Effector memory CD4-positive, alpha-beta T cell (primary cell): ENCODE data around the gene KCNH3.
A peak's percentile ranks its signal among the peaks of the same experiment; 100 is the strongest.

ENCODE experiments used
- DNase-seq, 3 donors: peaks; one replicate each; pipeline ENCODE4 v3.0.0-alpha.2; 2020
- H3K27ac ChIP-seq: 2 replicates; pipeline ENCODE4 v1.7.0; 2013; ENCODE audit warnings: mild to moderate bottlenecking, low read length, moderate library complexity; ENCODE audit not compliant: insufficient read depth, poor library complexity, severe bottlenecking
- H3K27me3 ChIP-seq: replicated peaks from 2 replicates; pipeline ENCODE4 v1.7.0; 2013; ENCODE audit warnings: mild to moderate bottlenecking, low read length; ENCODE audit not compliant: insufficient read depth, control insufficient read depth, poor library complexity, severe bottlenecking
- H3K36me3 ChIP-seq: 2 replicates; pipeline ENCODE4 v1.7.0; 2013; ENCODE audit warnings: mild to moderate bottlenecking, low read length, moderate library complexity; ENCODE audit not compliant: control insufficient read depth, insufficient read depth
- H3K4me1 ChIP-seq: 2 replicates; pipeline ENCODE4 v1.7.0; 2013; ENCODE audit warnings: low read length, mild to moderate bottlenecking; ENCODE audit not compliant: control insufficient read depth, insufficient read depth, poor library complexity, severe bottlenecking
- H3K4me3 ChIP-seq: 2 replicates; pipeline ENCODE4 v1.7.0; 2013; ENCODE audit warnings: low read length, low read depth, mild to moderate bottlenecking; ENCODE audit not compliant: insufficient read depth, poor library complexity, severe bottlenecking
- H3K9me3 ChIP-seq: 2 replicates; pipeline ENCODE4 v1.7.0; 2013; ENCODE audit warnings: mild to moderate bottlenecking, low read length, moderate library complexity; ENCODE audit not compliant: control insufficient read depth

Gene KCNH3

GRCh38 chr12:49560695-49561094, 21.9 kb downstream of the KCNH3 start:
- Histone ChIP-seq H3K27me3 (no peaks in the 10 kb centered on the region), H3K4me1 (peaks cover 16% of the 10 kb centered on the region), H3K9me3 (no peaks in the 10 kb centered on the region), H3K27ac (no peak overlapping the region), H3K4me3 (no peak overlapping the region), H3K36me3 (peaks cover 77% of the 10 kb centered on the region)
- no peak for DNase-seq

DNA sequence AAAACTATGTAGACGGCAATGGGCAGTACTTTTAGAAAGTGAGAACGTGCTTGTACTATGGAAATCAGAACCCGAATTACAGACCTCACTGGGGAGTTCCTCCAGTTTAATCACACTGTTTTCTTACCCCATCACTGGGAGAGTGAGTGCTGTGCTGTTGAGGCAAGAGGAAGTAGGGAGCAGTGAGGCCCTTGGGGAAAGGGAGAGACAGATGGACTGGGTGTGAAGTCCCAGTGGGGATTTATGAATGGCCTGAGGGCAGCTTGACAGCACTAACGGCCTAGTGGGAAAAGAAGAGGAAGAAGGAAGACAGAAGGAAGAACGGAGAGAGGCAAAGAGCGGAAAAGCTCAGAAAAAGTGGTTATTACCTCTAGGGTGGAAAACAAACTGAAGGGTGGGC, 23.4 kb downstream of the KCNH3 start:
- peaks cover 67% of the 10 kb centered on the region for H3K36me3 ChIP-seq
- H3K4me3 ChIP-seq: no peak overlapping the region
- H3K27ac ChIP-seq: no peak overlapping the region
- no peaks in the 10 kb centered on the region for H3K27me3 ChIP-seq
- no peaks in the 10 kb centered on the region for H3K9me3 ChIP-seq
- no peak for DNase-seq
- H3K4me1 ChIP-seq: peaks cover 29% of the 10 kb centered on the region

DNA sequence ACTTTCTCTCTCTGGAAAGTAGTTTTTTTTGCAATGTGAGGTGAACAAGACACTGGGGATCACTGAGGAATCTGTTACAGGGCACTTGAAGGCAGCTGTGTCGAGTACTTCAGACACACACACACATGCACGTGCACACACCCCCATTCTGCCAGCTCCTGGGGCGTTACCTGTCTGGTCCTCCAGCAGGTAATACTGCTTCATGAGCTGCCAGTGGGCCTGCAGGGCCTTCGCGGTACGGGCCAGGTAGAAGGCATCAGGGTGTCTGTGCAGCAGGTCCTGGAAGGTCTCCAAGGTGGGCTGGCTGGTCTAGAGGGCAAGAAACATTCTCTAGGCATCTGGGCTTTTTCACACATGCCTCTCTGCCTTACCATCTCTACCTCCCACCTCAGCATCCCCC, 24.0 kb downstream of the KCNH3 start:
- Histone ChIP-seq H3K9me3 (no peaks in the 10 kb centered on the region), H3K36me3 (peaks cover 61% of the 10 kb centered on the region), H3K27ac (no peak overlapping the region), H3K4me3 (no peak overlapping the region), H3K4me1 (peaks cover 32% of the 10 kb centered on the region), H3K27me3 (no peaks in the 10 kb centered on the region)
- DNase-seq: no peak

DNA sequence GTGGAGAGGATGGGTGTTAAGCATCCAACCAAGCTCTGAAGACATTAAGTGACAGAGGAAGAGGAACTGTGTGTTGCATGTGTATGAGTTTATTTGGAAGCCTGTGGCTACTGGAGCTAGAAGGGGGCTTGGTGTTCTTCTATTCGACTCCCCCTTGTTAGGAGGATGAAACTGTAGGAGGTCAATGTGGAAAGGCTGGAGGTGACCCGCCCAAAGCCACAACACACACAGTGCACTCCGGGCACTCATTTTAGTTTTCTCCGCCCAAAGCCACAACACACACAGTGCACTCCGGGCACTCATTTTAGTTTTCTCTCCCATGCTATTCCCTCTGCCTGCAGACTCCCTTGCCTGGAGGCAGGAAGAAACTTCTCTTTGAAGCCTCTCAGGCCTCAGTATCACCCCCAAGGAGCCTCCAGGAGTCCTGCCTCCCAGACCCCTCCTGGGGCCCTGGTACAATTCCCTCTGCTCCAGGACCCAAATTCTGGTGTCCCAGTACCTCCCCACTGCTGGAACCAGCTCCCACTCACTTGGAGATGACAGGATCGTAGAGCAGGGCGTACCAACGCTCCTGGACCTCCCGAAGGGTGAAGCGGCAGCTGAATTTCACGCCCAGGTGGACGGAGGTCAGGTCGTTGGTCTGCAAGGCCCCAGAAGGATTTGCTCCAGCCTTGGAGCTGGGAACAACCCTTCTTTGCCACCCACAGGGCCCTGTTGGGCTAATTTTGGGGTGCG, 25.3 kb downstream of the KCNH3 start:
- Histone ChIP-seq H3K36me3 (peaks cover 53% of the 10 kb centered on the region), H3K4me3 (no peak overlapping the region), H3K9me3 (no peaks in the 10 kb centered on the region), H3K27me3 (no peaks in the 10 kb centered on the region), H3K27ac (no peak overlapping the region), H3K4me1 (peaks cover 38% of the 10 kb centered on the region)
- no peak for DNase-seq

DNA sequence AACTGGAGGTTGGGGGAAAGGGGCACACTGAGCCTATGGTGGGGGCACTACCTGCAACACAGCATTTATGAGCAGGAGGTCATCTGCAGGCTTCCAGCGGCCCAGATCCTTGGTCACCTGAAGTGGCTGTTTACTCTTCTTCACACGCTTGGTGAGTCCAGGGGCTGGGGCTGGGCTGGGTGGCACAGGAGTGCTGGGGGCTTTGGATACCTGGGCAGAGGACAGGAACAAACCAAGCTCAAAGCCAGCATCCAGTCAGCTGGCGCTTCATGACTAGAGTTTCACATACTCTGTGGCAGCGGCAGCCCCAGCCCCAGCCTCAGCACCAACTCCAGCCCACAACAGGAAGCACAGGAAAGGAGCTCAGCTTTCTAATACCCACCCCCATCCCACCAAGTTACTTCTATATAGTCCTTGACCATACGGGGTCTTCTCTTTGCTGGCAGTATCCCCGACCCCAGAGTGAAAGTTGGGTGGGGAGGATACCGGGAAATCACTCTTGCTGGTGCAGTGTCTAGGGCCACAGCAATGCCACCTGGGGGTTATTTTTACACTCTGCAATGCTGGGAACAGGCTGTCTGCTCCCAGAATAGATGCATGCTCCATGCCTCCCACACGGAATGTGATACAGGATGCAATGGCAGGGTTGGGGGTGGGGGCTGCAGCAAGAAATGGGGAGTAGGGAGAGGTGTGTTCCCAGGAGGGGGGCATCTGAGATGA, 26.0 kb downstream of the KCNH3 start:
- H3K4me3 ChIP-seq: no peak overlapping the region
- H3K36me3 ChIP-seq: peaks cover 46% of the 10 kb centered on the region
- no peak for DNase-seq
- H3K27me3 ChIP-seq: no peaks in the 10 kb centered on the region
- no peak overlapping the region for H3K27ac ChIP-seq
- H3K4me1 ChIP-seq: peaks cover 38% of the 10 kb centered on the region
- no peaks in the 10 kb centered on the region for H3K9me3 ChIP-seq

DNA sequence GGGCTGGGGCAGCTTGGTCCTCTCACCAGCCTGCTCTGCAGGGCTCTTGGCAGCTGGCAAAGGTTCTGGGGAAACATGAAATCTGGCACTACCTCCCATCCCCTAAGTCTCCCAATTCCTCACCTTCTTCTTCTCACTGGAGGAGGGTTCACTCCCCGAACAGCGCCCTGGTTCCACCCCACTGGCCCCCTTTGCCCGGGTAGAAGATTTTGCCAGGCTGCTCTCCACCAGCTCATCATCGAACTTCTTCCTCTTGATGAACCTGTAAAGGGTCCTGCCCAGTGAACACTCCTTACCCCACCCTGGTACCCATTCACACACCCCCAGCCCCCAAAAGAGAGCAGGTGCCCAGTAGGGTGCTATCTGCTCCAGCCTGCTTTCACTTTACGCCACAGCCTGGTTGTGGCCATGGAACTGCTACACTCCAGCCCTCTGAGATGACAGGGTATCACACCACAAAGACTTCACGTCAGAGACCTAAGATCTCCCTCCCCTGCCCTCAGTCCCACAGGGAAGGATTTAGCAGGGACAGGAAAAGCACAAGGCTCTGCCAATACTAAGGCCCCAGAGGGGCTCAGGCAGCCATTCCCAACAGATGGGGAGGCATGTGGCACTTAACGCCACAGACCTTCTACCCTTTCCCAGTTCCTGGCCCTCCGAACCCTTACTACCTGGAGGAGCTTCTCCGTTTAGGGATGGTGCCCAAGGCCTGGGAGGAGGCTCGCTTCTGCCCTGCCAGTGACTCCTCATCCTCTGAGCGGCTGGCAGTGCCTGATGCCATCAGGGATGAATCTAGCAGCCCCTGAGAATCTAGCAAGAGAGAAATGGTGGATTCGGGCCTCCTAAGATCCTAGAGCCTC, 26.8 kb downstream of the KCNH3 start:
- Histone ChIP-seq H3K4me1 (peaks cover 38% of the 10 kb centered on the region), H3K27ac (no peak overlapping the region), H3K36me3 (peaks cover 38% of the 10 kb centered on the region), H3K27me3 (no peaks in the 10 kb centered on the region), H3K9me3 (no peaks in the 10 kb centered on the region), H3K4me3 (no peak overlapping the region)
- no peak for DNase-seq

DNA sequence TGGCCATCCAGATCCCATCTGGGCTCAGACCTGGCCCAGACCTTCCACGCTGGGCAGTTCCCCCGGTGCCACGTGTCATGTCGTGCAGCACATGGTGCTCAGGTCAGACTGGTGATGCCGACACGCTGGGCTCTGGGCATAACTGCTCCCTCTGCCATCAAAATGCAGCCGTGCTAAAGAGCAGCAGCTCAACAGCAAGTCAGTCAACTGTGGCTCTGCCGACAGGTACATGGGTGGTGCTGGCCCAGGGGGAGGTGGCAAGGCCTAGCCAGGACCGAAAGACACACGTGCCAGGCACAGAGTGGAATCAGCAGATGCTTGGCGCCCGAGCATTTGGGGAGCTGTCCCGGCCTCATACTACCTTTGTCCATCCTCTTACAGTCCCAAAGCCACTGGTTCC, 27.5 kb downstream of the KCNH3 start:
- no peak for DNase-seq
- H3K4me1 ChIP-seq: peaks cover 38% of the 10 kb centered on the region
- no peaks in the 10 kb centered on the region for H3K9me3 ChIP-seq
- H3K27ac ChIP-seq: no peak overlapping the region
- peaks cover 30% of the 10 kb centered on the region for H3K36me3 ChIP-seq
- no peaks in the 10 kb centered on the region for H3K27me3 ChIP-seq
- no peak overlapping the region for H3K4me3 ChIP-seq

DNA sequence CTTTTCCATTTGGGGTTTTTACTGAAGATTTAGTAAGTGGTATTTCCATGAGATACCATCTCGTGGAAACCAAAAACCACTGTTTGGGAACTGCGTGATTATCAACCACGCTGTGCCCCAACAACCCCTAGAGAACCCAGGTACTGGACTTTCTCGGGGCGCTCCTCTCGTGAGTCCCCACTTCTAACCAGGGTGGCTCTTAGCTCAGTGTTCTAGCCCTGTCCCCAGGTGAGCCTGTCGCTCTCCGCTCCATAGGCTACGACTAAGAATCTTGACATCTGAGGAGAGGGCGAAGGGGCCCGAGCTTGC, 28.4 kb downstream of the KCNH3 start:
- H3K36me3 ChIP-seq: peaks cover 25% of the 10 kb centered on the region
- no peaks in the 10 kb centered on the region for H3K9me3 ChIP-seq
- H3K4me1 ChIP-seq: peaks cover 38% of the 10 kb centered on the region
- DNase-seq: no peak
- H3K27ac ChIP-seq: peak overlapping the region; percentile 96
- H3K4me3 ChIP-seq: peak overlapping the region; percentile 84
- no peaks in the 10 kb centered on the region for H3K27me3 ChIP-seq

- no peaks in the 10 kb centered on the region for H3K9me3 ChIP-seq
- H3K4me1 ChIP-seq: peaks cover 38% of the 10 kb centered on the region
- H3K4me3 ChIP-seq: peak within 1 kb of the TSS; percentile 84
- no peaks in the 10 kb centered on the region for H3K27me3 ChIP-seq
- H3K27ac ChIP-seq: peak within 1 kb of the TSS; percentile 96
- peaks cover 21% of the 10 kb centered on the region for H3K36me3 ChIP-seq
- DNase-seq: peak; percentile 81 to 87 (median 82)
Measured at GRCh38 chr12:49567611-49568441, 29.0 kb downstream of the KCNH3 start, which contains the start of gene MCRS1. TSS of gene MCRS1 (minus strand) at chr12:49568142. CDS start at chr12:49566731, 1,411 bp downstream.
